B cell (primary cell): ENCODE data around the gene GEMIN7. TPM values are rescaled to one million over a fixed set of nuclear protein-coding genes. Genes with fewer than 3 reads are reported as not detected.

Source experiments
- ATAC-seq: fragments of 200-7000 bp; cut with Tn5 transposase; one replicate; pipeline ENCODE4 v1.10.0; 2021; ENCODE audit warnings: low read depth, mild to moderate bottlenecking, moderate number of reproducible peaks, moderate library complexity
- CTCF ChIA-PET: fragments of 350-600 bp; sonication (Branson Sonifier 250); formaldehyde crosslinking; loops from one replicate; lab custom pipeline; 2021; ENCODE audit warnings: antibody characterized with exemption, inconsistent platforms; lab: Charles Lee
- POLR2A ChIA-PET: fragments of 350-600 bp; sonication (Branson Sonifier 250); formaldehyde crosslinking; loops from one replicate; lab custom pipeline; 2021; ENCODE audit warnings: antibody characterized with exemption; lab: Charles Lee
- DNase-seq: peaks from one replicate; pipeline ENCODE4 v3.0.0; 2013
- H2AFZ ChIP-seq: 2 replicates; pipeline ENCODE4 v1.6.1; 2012; ENCODE audit warnings: mild to moderate bottlenecking, low read depth, low read length; ENCODE audit not compliant: insufficient read depth, poor library complexity, severe bottlenecking
- H3K27ac ChIP-seq, 2 donors: 1 replicate in 1 of 2; 2 replicates in 1 of 2; pipeline ENCODE4 v1.5.1; 2012 to 2013; ENCODE audit warnings: low read length in 2 of 2, mild to moderate bottlenecking in 2 of 2, moderate library complexity in 1 of 2
- H3K27me3 ChIP-seq, 4 experiments: fragments of 200-600 bp in 1 of 4; sonication (generic) in 1 of 4; replicated peaks in 1 of 4; 1 replicate in 2 of 4; 2 replicates in 2 of 4; pipeline versions ENCODE4 v1.6.1 to v1.7.0; 2013 to 2016; ENCODE audit warnings: low read length in 3 of 4, mild to moderate bottlenecking in 2 of 4, mixed read lengths in 1 of 4, moderate library complexity in 1 of 4; ENCODE audit not compliant: insufficient read depth in 4 of 4, control insufficient read depth in 3 of 4; ENCODE audit errors: control extremely low read depth in 1 of 4
- H3K36me3 ChIP-seq, 2 experiments: replicated peaks in 1 of 2; 1 replicate in 1 of 2; 2 replicates in 1 of 2; pipeline versions ENCODE4 v1.6.1 to v1.7.1; 2013; ENCODE audit warnings: low read length in 1 of 2; ENCODE audit not compliant: insufficient read depth in 2 of 2, control insufficient read depth in 1 of 2; ENCODE audit errors: control extremely low read depth in 1 of 2, extremely low read depth in 1 of 2
- H3K4me1 ChIP-seq, 2 donors: fragments of 200-600 bp in 1 of 2; sonication (generic) in 1 of 2; 1 replicate in 1 of 2; 2 replicates in 1 of 2; pipeline versions ENCODE4 v1.5.1 to v1.6.1; 2013 to 2017; ENCODE audit warnings: low read length in 2 of 2; ENCODE audit not compliant: control insufficient read depth in 2 of 2, insufficient read depth in 2 of 2
- H3K4me2 ChIP-seq: replicated peaks from 2 replicates; pipeline ENCODE3; 2012; ENCODE audit warnings: mild to moderate bottlenecking, low read depth, low read length; ENCODE audit not compliant: poor library complexity, severe bottlenecking
- H3K4me3 ChIP-seq, 5 experiments: fragments of 200-600 bp in 1 of 5; sonication (generic) in 1 of 5; 1 replicate in 3 of 5; 2 replicates in 2 of 5; pipeline versions ENCODE4 v1.5.1 to v1.7.0; 2011 to 2016; ENCODE audit warnings: low read length in 4 of 5, mild to moderate bottlenecking in 4 of 5, low read depth in 2 of 5, control low read depth in 1 of 5, moderate library complexity in 1 of 5; ENCODE audit not compliant: insufficient read depth in 1 of 5; ENCODE audit errors: control extremely low read depth in 1 of 5, extremely low read depth in 1 of 5
- H3K79me2 ChIP-seq: fragments of 200-600 bp; sonication (generic); one replicate; pipeline ENCODE4 v1.6.0; 2016; ENCODE audit warnings: low read length; ENCODE audit not compliant: control insufficient read depth, insufficient read depth
- H3K9ac ChIP-seq: fragments of 200-600 bp; sonication (generic); 2 replicates; pipeline ENCODE4 v1.6.1; 2017; ENCODE audit warnings: mild to moderate bottlenecking, low read length, moderate library complexity
- H3K9me3 ChIP-seq, 3 donors: one replicate each; pipeline versions ENCODE4 v1.6.1 to v1.7.1; 2013; ENCODE audit warnings: low read length in 2 of 3; ENCODE audit not compliant: control insufficient read depth in 2 of 3, insufficient read depth in 1 of 3; ENCODE audit errors: control extremely low read depth in 1 of 3
- H4K20me1 ChIP-seq: 2 replicates; pipeline ENCODE4 v1.6.0; 2012; ENCODE audit warnings: mild to moderate bottlenecking, low read length; ENCODE audit not compliant: insufficient read depth, control insufficient read depth, poor library complexity, severe bottlenecking
- H3K27ac Mint-ChIP-seq: one replicate; pipeline ENCODE4 v1.8.0; 2021; ENCODE audit warnings: mixed read lengths
- H3K27me3 Mint-ChIP-seq: one replicate; pipeline ENCODE4 v1.8.0; 2021; ENCODE audit warnings: mixed read lengths
- H3K4me1 Mint-ChIP-seq: one replicate; pipeline ENCODE4 v1.8.0; 2021; ENCODE audit warnings: mixed read lengths
- H3K4me3 Mint-ChIP-seq: one replicate; pipeline ENCODE4 v1.8.0; 2021; ENCODE audit warnings: mixed read lengths
- H3K9me3 Mint-ChIP-seq: one replicate; pipeline ENCODE4 v1.8.0; 2022; ENCODE audit warnings: mixed read lengths; ENCODE audit not compliant: insufficient read depth
- CTCF ChIP-seq: fragments of 200-600 bp; IDR thresholded peaks from one replicate; pipeline ENCODE4 v1.8.0; 2022; ENCODE audit warnings: antibody characterized with exemption, mild to moderate bottlenecking
- EZH2 ChIP-seq: IDR thresholded peaks from 2 replicates; pipeline ENCODE4 v1.6.1; 2012; ENCODE audit warnings: borderline replicate concordance, low read depth, mild to moderate bottlenecking, moderate library complexity, low read length; ENCODE audit not compliant: insufficient read depth, poor library complexity, severe bottlenecking
- WGBS: methylation state at CpG from one replicate; pipeline ENCODE4 v1.1.5; 2013; ENCODE audit warnings: missing lambda C conversion rate; ENCODE audit not compliant: insufficient coverage; 5-methylcytosine and 5-hydroxymethylcytosine counted together
- intact Hi-C: fragments of 100-400 bp; cut with micrococcal nuclease; formaldehyde crosslinking; loops from one replicate; pipeline ENCODE4 v1.10.0; 2022
- polyA plus RNA-seq: library from polyadenylated mRNA; depleted of rRNA; stranded (reverse); fragments of >200 nt; gene quantifications from 2 replicates; pipeline ENCODE4 v1.2.3, GENCODE V29; 2012
- total RNA-seq, 2 donors: library from RNA; stranded (reverse); fragments of 120-200 nt in 1 of 2; gene quantifications; 1 replicate in 1 of 2; 2 replicates in 1 of 2; pipeline versions ENCODE4 v1.2.3 to v1.2.4, GENCODE V29; 2013 to 2022

Gene GEMIN7
- total and polyA plus RNA-seq, 2 donors (not counting 1 experiment from before 2014, with no cell fraction given), result 43.0 to 89.4 TPM

- Histone ChIP-seq H3K9ac (no peak overlapping the region), H3K9me3 (peaks cover 0 to 6% (median 0%) of the 10 kb centered on the region in 3 donors), H3K27ac (peak overlapping the region in 1 of 2 donors; percentile 23), H3K27me3 (no peaks in the 10 kb centered on the region), H3K36me3 (peaks cover 11 to 72% of the 10 kb centered on the region in 2 experiments), H3K4me1 (peaks cover 26 to 35% of the 10 kb centered on the region in 2 donors), H3K4me3 (no peak overlapping the region), H2AFZ (no peak overlapping the region), H3K4me2 (no peak overlapping the region), H3K79me2 (peaks cover 56% of the 10 kb centered on the region), H4K20me1 (peaks cover 37% of the 10 kb centered on the region)
- H3K27me3 Mint-ChIP-seq, result no peaks in the 10 kb centered on the region
- no peak for ATAC-seq
- peaks cover 35% of the 10 kb centered on the region for H3K4me1 Mint-ChIP-seq
- DNase-seq, result peak; percentile 37
- WGBS, result 96% methylated on average over 26 of the region's 37 CpGs
- no peaks in the 10 kb centered on the region for H3K9me3 Mint-ChIP-seq
- TF ChIP-seq CTCF, result no peak
- no peak for TF ChIP-seq EZH2
- H3K4me3 Mint-ChIP-seq, result peak overlapping the region; percentile 65
- POLR2A ChIA-PET, result interaction anchor here (1.1 to 3.1 kb wide), 4 partner anchors 10 to 55 kb away, joined by 3 to 26 read pairs (median 8); partner anchors contain the start of gene PPP1R37
- CTCF ChIA-PET, result interaction anchor here (1.4 to 5.1 kb wide), 5 partner anchors 10 to 48 kb away, joined by 6 to 24 read pairs (median 19); no protein-coding TSS in a partner anchor
- intact Hi-C loops, result loop anchor here (5.0 kb wide), 1 partner anchor 55 kb away; the partner anchor contains the start of gene PPP1R37
- H3K27ac Mint-ChIP-seq, result peak overlapping the region; percentile 46
Observed at GRCh38 chr19:45037393-45038169, 41.5 kb upstream of the GEMIN7 start.
